CD4-positive, CD25-positive, alpha-beta regulatory T cell (primary cell): ENCODE data around the gene NEURL3. TPM values are rescaled to one million over a fixed set of nuclear protein-coding genes. Genes with fewer than 3 reads are reported as not detected.
"Not testable (repeated sequence)": the region's sequence is repeated elsewhere in the genome, so short reads cannot be mapped to it uniquely, and the experiment has no call there.

ENCODE experiments used
- ATAC-seq, 2 donors: fragments of 150-1000 bp; cut with Tn5 transposase; one replicate each; pipeline ENCODE4 v1.10.0; 2021; ENCODE audit warnings: low read depth in 2 of 2, moderate number of reproducible peaks in 2 of 2, moderate library complexity in 1 of 2
- DNase-seq, 3 donors: peaks; one replicate each; pipeline versions ENCODE4 v3.0.0 to v3.0.0-alpha.2; 2012 to 2022; ENCODE audit warnings: mixed read lengths in 1 of 3
- H3K27ac ChIP-seq: one replicate; pipeline ENCODE4 v1.7.0; 2013; ENCODE audit warnings: mild to moderate bottlenecking, low read length; ENCODE audit not compliant: insufficient read depth, poor library complexity, severe bottlenecking
- H3K27me3 ChIP-seq: one replicate; pipeline ENCODE4 v1.7.0; 2013; ENCODE audit warnings: low read length; ENCODE audit not compliant: control insufficient read depth, insufficient read depth
- H3K36me3 ChIP-seq: one replicate; pipeline ENCODE4 v1.7.0; 2013; ENCODE audit warnings: mild to moderate bottlenecking, low read length, moderate library complexity; ENCODE audit not compliant: control insufficient read depth, insufficient read depth
- H3K4me1 ChIP-seq: 2 replicates; pipeline ENCODE4 v1.7.0; 2013; ENCODE audit warnings: mild to moderate bottlenecking, low read length; ENCODE audit not compliant: insufficient read depth, control insufficient read depth, poor library complexity, severe bottlenecking
- H3K4me3 ChIP-seq: one replicate; pipeline ENCODE4 v1.7.0; 2013; ENCODE audit warnings: low read depth, mild to moderate bottlenecking, low read length, moderate library complexity
- H3K9me3 ChIP-seq, 2 experiments: 1 replicate in 1 of 2; 2 replicates in 1 of 2; pipeline ENCODE4 v1.7.0; 2013; ENCODE audit warnings: low read length in 2 of 2, mild to moderate bottlenecking in 1 of 2, moderate library complexity in 1 of 2; ENCODE audit not compliant: control insufficient read depth in 2 of 2
- H3K27ac Mint-ChIP-seq, 3 donors: one replicate each; pipeline ENCODE4 v1.8.0; 2020 to 2022; ENCODE audit warnings: mild to moderate bottlenecking in 3 of 3, mixed read lengths in 3 of 3, moderate library complexity in 2 of 3
- H3K27me3 Mint-ChIP-seq: one replicate; pipeline ENCODE4 v1.8.0; 2022; ENCODE audit warnings: mild to moderate bottlenecking, mixed read lengths
- H3K36me3 Mint-ChIP-seq: one replicate; pipeline ENCODE4 v1.8.0; 2020; ENCODE audit warnings: mixed read lengths
- H3K4me1 Mint-ChIP-seq, 4 donors: one replicate each; pipeline ENCODE4 v1.8.0; 2020 to 2022; ENCODE audit warnings: mixed read lengths in 4 of 4, mild to moderate bottlenecking in 1 of 4
- H3K4me3 Mint-ChIP-seq, 4 donors: one replicate each; pipeline ENCODE4 v1.8.0; 2020 to 2022; ENCODE audit warnings: mild to moderate bottlenecking in 4 of 4, mixed read lengths in 4 of 4, moderate library complexity in 3 of 4
- H3K9me3 Mint-ChIP-seq, 7 donors: one replicate each; pipeline ENCODE4 v1.8.0; 2020 to 2022; ENCODE audit warnings: mixed read lengths in 7 of 7, mild to moderate bottlenecking in 3 of 7, moderate library complexity in 2 of 7
- polyA plus RNA-seq, 4 donors: library from polyadenylated mRNA; unstranded; fragments of 300-500 nt; fragmentation: Illumina TruSeq; gene quantifications; one replicate each; pipeline ENCODE4 v1.2.3, GENCODE V29; 2021
- total RNA-seq: library from RNA; stranded (reverse); gene quantifications from one replicate; pipeline ENCODE4 v1.2.3, GENCODE V29; 2022

Gene NEURL3
- total and polyA plus RNA-seq, 5 donors from 2014 or later = 0.18 TPM; not detected in 4

DNA sequence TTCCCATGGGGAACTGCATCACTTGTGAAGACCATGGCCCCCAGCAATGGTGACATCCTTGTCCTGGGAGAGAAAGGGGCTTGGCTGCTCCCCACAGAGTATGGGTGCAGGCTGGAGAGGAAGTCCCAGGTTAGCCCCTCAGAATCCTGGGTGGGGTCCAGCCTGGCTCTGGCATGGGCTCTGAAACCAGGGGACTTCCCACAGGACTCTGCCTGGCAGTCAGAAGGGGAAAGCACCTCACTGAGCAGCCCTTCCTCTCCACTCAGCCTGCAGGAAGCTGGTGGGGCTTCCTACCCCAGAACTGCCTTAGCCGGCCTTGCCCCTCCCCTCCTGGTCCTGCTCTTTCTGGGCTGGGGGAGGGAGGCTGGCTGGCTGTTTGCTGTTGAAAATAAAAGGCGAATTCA is 3.7 kb downstream of the NEURL3 start:
- peak in 1 of 3 donors; percentile 52 for DNase-seq
- H3K4me1 Mint-ChIP-seq = peaks cover 0 to 15% (median 5%) of the 10 kb centered on the region in 4 donors
- H3K27me3 ChIP-seq = no peaks in the 10 kb centered on the region
- no peaks in the 10 kb centered on the region for H3K9me3 ChIP-seq
- H3K4me3 Mint-ChIP-seq = peak overlapping the region in 1 of 4 donors; percentile 68
- H3K4me1 ChIP-seq = peaks cover 12% of the 10 kb centered on the region
- H3K27ac Mint-ChIP-seq = peak overlapping the region in 1 of 3 donors; percentile 67
- no peaks in the 10 kb centered on the region for H3K9me3 Mint-ChIP-seq
- no peak overlapping the region for H3K4me3 ChIP-seq
- H3K27me3 Mint-ChIP-seq = peaks cover 5% of the 10 kb centered on the region
- H3K36me3 ChIP-seq = no peaks in the 10 kb centered on the region
- H3K27ac ChIP-seq = no peak overlapping the region
- ATAC-seq = peak; percentile 45 to 54
- no peaks in the 10 kb centered on the region for H3K36me3 Mint-ChIP-seq

DNA sequence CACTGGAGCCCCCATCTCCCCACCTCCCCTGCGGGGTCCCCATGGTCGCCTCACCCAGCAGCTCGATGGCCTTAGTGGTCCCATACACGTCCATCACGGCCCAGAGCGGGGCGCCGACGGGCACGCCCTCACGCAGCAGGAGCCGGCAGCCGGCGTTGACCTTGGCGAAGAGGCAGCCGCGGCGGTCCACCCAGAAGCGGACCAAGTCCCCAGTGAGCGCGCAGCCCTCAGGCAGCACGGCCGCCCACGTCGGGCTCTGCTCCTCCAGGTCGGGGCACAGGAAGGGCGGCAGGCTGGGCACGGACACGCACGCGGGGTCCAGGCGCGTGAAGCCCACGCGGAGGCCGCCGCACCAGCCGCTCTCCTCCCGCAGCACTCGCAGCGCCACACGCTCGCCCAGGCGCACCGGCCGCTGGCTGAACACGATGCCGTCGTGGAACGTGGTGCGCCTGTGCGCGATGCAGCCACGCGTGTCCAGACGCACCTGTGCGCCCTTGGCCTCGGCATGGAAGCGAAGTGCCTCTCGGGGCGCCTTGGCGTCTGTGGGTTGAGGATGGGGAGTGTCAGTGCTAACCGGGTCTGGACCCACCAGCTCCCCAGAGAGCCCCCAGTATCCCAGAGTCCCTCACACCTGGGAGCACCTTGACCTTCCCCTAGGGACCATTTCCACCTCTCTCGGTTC is 4.6 kb downstream of the NEURL3 start:
- no peaks in the 10 kb centered on the region for H3K27me3 ChIP-seq
- no peak for ATAC-seq
- Mint-ChIP-seq H3K9me3 (peaks cover 0 to 6% (median 1%) of the 10 kb centered on the region in 7 donors), H3K27me3 (peaks cover 5% of the 10 kb centered on the region), H3K27ac (no peak overlapping the region), H3K36me3 (no peaks in the 10 kb centered on the region), H3K4me3 (peak overlapping the region in 1 of 4 donors; percentile 68), H3K4me1 (peaks cover 0 to 15% (median 5%) of the 10 kb centered on the region in 4 donors)
- no peaks in the 10 kb centered on the region for H3K9me3 ChIP-seq
- peaks cover 12% of the 10 kb centered on the region for H3K4me1 ChIP-seq
- H3K4me3 ChIP-seq = no peak overlapping the region
- H3K27ac ChIP-seq = no peak overlapping the region
- no peak for DNase-seq
- H3K36me3 ChIP-seq = no peaks in the 10 kb centered on the region

DNA sequence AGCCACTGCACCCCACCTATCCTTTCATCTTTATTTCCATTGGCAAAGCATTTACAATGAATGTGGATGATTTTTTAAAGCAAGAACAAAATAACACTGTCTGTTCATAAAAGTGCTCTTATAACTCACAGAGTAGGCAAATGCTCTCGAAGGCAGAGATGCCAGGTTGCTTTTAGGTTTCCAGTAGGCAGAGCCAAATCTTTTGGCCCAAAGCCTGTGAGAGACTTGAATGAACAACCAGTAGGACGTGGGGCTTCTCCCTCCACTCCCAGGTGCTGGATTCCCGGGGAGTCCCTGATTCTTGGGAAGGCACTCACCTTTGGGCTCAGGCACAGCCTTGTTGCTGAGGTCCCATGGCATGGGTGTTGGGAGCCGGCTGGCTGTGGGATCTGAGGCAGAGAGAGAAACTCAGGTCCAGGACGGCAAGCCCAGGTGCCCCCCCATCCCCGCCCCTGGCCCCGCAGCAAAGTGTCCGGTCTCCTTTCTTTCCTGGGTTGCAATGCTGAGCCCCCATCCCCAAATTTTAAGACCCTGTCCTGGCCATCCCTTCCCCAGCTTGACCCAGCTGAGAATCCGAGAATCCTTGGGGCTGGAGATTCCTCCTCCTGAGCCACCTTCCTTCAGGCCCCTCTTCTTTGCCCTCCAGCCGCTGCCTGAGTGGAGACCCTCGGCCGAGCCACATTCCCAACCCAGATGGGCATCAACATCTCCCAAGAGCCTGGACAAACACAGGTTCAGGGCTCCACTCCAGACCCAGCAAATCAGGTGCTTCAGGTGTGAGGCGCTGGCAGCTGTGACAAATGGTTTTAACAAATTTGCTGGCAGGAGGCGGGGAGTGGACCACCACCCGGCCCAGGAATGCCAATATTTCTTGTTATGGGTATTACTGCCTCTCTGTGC is 5.8 kb downstream of the NEURL3 start:
- Histone ChIP-seq H3K27ac (no peak overlapping the region), H3K27me3 (no peaks in the 10 kb centered on the region), H3K36me3 (no peaks in the 10 kb centered on the region), H3K9me3 (peaks cover 2 to 5% of the 10 kb centered on the region in 2 experiments), H3K4me1 (peaks cover 12% of the 10 kb centered on the region), H3K4me3 (no peak overlapping the region)
- H3K27me3 Mint-ChIP-seq = peaks cover 5% of the 10 kb centered on the region
- H3K4me1 Mint-ChIP-seq = peaks cover 0 to 15% (median 5%) of the 10 kb centered on the region in 4 donors
- no peak overlapping the region for H3K27ac Mint-ChIP-seq
- H3K36me3 Mint-ChIP-seq = peaks cover 4% of the 10 kb centered on the region
- no peak for DNase-seq
- ATAC-seq = no peak
- peaks cover 3 to 13% (median 4%) of the 10 kb centered on the region in 7 donors for H3K9me3 Mint-ChIP-seq
- no peak overlapping the region for H3K4me3 Mint-ChIP-seq

DNA sequence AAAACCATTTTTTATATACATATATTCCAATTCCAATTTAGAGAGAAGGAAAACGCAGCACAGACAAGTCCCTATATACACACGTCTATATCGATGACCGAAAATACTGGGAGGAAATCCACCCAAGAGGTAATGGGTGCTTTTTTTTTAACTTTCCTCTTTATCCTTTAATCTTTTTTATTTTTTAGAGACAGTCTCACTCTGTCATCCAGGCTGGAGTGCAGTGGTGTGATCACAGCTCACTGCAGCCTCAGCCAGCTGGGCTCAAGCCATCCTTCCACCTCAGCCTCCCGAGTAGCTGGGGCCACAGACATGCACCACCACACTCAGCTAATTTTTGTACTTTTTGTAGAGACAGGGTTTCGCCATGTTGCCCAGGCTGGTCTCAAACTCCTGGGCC is 6.5 kb downstream of the NEURL3 start:
- H3K4me1 ChIP-seq = peaks cover 12% of the 10 kb centered on the region
- not testable (repeated sequence) for H3K36me3 ChIP-seq, H3K36me3 Mint-ChIP-seq, H3K27ac Mint-ChIP-seq, H3K27me3 Mint-ChIP-seq, ATAC-seq, H3K27me3 ChIP-seq, H3K4me3 Mint-ChIP-seq, H3K4me3 ChIP-seq, H3K9me3 ChIP-seq, H3K27ac ChIP-seq, DNase-seq
- peaks cover 3 to 18% (median 5%) of the 10 kb centered on the region in 7 donors for H3K9me3 Mint-ChIP-seq
- peaks cover 0 to 15% (median 5%) of the 10 kb centered on the region in 4 donors for H3K4me1 Mint-ChIP-seq

DNA sequence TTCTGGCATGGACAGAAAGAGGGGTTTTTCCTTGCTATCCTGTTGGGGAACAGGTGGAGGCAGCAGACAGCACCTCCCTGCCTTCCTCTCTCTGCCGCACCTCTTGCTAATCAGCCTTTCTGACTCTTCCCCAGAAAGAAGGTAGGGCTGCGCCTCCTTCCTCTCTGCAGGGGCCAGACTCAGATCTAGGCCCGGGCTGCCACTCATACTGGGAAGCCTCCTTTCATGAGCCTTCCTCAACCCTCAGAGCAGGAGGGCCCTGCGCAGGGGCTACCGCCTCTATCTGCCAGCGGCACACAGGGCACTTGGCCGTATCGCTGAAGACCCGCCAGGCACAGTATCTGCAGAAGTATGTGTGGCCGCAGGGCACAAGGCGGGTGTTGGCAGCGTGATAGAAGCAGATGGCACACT is 7.1 kb downstream of the NEURL3 start:
- no peak for ATAC-seq
- peaks cover 7% of the 10 kb centered on the region in 2 experiments for H3K9me3 ChIP-seq
- no peak overlapping the region for H3K27ac Mint-ChIP-seq
- H3K36me3 Mint-ChIP-seq = peaks cover 4% of the 10 kb centered on the region
- peaks cover 5% of the 10 kb centered on the region for H3K27me3 Mint-ChIP-seq
- H3K27me3 ChIP-seq = no peaks in the 10 kb centered on the region
- peaks cover 0 to 15% (median 5%) of the 10 kb centered on the region in 4 donors for H3K4me1 Mint-ChIP-seq
- no peak overlapping the region for H3K4me3 Mint-ChIP-seq
- no peak overlapping the region for H3K4me3 ChIP-seq
- DNase-seq = no peak
- H3K27ac ChIP-seq = no peak overlapping the region
- peaks cover 12% of the 10 kb centered on the region for H3K4me1 ChIP-seq
- no peaks in the 10 kb centered on the region for H3K36me3 ChIP-seq
- H3K9me3 Mint-ChIP-seq = peaks cover 3 to 18% (median 5%) of the 10 kb centered on the region in 7 donors

DNA sequence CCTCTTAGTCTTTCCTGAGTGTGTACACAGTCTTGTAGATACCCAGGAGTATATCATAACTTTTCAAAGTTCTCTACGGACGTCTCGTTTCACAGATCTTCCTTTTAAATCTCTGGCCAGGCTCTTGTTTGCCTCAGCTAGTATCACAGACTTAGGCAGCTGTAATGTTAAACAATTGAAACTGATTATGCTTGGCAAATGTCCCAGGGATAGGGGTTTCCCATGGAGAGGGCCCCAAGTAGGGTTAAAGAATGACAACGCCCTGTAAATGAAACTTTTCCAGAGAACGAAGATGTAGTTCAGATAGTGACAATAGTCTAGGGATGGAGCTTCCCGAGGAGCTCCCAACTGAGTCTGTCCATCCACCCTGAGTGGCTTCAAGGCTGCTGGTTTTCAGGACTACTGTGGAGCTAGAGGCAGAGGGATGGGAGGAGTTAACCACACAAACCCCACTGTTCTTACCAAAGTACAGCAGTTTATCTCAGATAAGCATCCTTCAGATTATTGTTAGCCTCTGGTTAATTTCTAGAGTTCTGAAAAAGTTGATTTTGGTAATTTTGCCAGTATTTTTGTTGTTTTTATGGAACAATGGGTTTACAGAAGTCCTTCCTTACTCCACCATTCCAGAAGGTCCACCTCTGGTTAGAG is 9.1 kb downstream of the NEURL3 start:
- Histone ChIP-seq H3K27ac (no peak overlapping the region), H3K36me3 (no peaks in the 10 kb centered on the region), H3K27me3 (no peaks in the 10 kb centered on the region), H3K4me1 (no peaks in the 10 kb centered on the region), H3K9me3 (peaks cover 7% of the 10 kb centered on the region in 2 experiments), H3K4me3 (no peak overlapping the region)
- Mint-ChIP-seq H3K4me3 (no peak overlapping the region), H3K27me3 (peaks cover 3% of the 10 kb centered on the region), H3K9me3 (peaks cover 4 to 18% (median 5%) of the 10 kb centered on the region in 7 donors), H3K36me3 (peaks cover 4% of the 10 kb centered on the region), H3K4me1 (peaks cover 2 to 8% (median 3%) of the 10 kb centered on the region in 4 donors), H3K27ac (no peak overlapping the region)
- DNase-seq (no peak), ATAC-seq (no peak)

DNA sequence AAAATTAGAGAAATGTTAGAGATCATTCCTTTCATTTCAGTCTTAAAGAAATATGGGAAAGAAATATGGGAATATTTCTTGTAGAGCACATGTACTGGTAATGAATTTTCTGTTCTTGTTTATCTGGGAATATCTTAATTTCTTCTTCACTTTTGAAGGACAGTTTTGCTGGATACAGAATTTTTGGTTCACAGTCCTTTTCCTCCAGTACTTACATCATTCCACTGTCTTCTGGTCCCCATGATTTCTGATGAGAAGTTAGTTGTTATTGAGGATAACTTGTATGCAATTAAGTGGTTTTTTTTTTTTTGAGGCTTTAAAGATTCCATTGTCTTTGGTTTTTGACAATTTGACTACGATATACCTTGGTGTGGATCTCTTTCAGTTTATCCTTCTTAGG is 11.0 kb downstream of the NEURL3 start:
- Histone ChIP-seq H3K27me3 (no peaks in the 10 kb centered on the region), H3K27ac (no peak overlapping the region), H3K9me3 (peaks cover 7% of the 10 kb centered on the region in 2 experiments), H3K4me1 (no peaks in the 10 kb centered on the region), H3K4me3 (no peak overlapping the region), H3K36me3 (no peaks in the 10 kb centered on the region)
- Mint-ChIP-seq H3K36me3 (peaks cover 4% of the 10 kb centered on the region), H3K4me1 (peaks cover 0 to 8% (median 1%) of the 10 kb centered on the region in 4 donors), H3K27me3 (no peaks in the 10 kb centered on the region), H3K9me3 (peaks cover 4 to 18% (median 5%) of the 10 kb centered on the region in 7 donors), H3K4me3 (no peak overlapping the region), H3K27ac (no peak overlapping the region)
- ATAC-seq (no peak), DNase-seq (no peak)
